HepG2 (cell line): ENCODE results near the gene RPL35. TPM values are rescaled to one million over a fixed set of nuclear protein-coding genes. Genes with fewer than 3 reads are reported as not detected.
A peak's percentile ranks its signal among the peaks of the same experiment; 100 is the strongest.

Experiments
- EP300 ChIP-seq, 3 experiments: sonication (generic) in 1 of 3; formaldehyde crosslinking in 1 of 3; IDR thresholded peaks; 2 replicates each; pipeline versions ENCODE4 v1.5.1 to v1.6.1; 2011 to 2020; ENCODE audit warnings: low read depth in 2 of 3, low read length in 2 of 3, borderline replicate concordance in 1 of 3, improper control_type of control experiment in 1 of 3, mild to moderate bottlenecking in 1 of 3, missing genetic modification reagents in 1 of 3, moderate library complexity in 1 of 3
- ETV5 ChIP-seq: IDR thresholded peaks from 2 replicates; pipeline ENCODE4 v1.6.1; 2018; ENCODE audit warnings: missing biosample characterization, missing genetic modification reagents, inconsistent platforms, borderline replicate concordance
- GATAD1 ChIP-seq: IDR thresholded peaks from 2 replicates; pipeline ENCODE4 v1.6.1; 2016; ENCODE audit warnings: missing genetic modification reagents, missing compliant biosample characterization
- GATAD2A ChIP-seq: IDR thresholded peaks from 2 replicates; pipeline ENCODE4 v1.6.1; 2016
- HOXA5 ChIP-seq: sonication (generic); formaldehyde crosslinking; IDR thresholded peaks from 2 replicates; pipeline ENCODE4 v1.4.0; 2020; ENCODE audit warnings: missing genetic modification reagents
- NR2F6 ChIP-seq, 2 experiments: IDR thresholded peaks; 2 replicates each; pipeline ENCODE4 v1.6.1; 2016; ENCODE audit warnings: antibody characterized with exemption in 1 of 2, mild to moderate bottlenecking in 1 of 2
- ONECUT2 ChIP-seq: sonication (generic); formaldehyde crosslinking; IDR thresholded peaks from 2 replicates; pipeline ENCODE4 v1.4.0; 2020; ENCODE audit warnings: missing genetic modification reagents
- POLR2A ChIP-seq, 2 experiments: IDR thresholded peaks; 2 replicates each; pipeline ENCODE4 v1.6.1; 2011; ENCODE audit warnings: low read depth in 2 of 2, low read length in 2 of 2, mild to moderate bottlenecking in 1 of 2, moderate library complexity in 1 of 2; ENCODE audit not compliant: insufficient read depth in 1 of 2
- RARA ChIP-seq: IDR thresholded peaks from 2 replicates; pipeline ENCODE4 v1.6.1; 2016; ENCODE audit warnings: missing genetic modification reagents, missing compliant biosample characterization
- SMYD3 ChIP-seq: sonication (generic); formaldehyde crosslinking; IDR thresholded peaks from 2 replicates; pipeline ENCODE4 v1.8.1; 2023; ENCODE audit warnings: mild to moderate bottlenecking, missing genetic modification reagents
- SOX13 ChIP-seq, 3 experiments: fragments of 450-650 bp in 1 of 3; sonication (generic) in 1 of 3; formaldehyde crosslinking in 1 of 3; IDR thresholded peaks in 2 of 3; conservative IDR thresholded peaks in 1 of 3; 2 replicates each; pipeline versions ENCODE4 v1.5.0 to v1.6.1; 2016 to 2020; ENCODE audit warnings: antibody characterized with exemption in 1 of 3, mild to moderate bottlenecking in 1 of 3, missing compliant biosample characterization in 1 of 3, missing genetic modification reagents in 1 of 3, moderate library complexity in 1 of 3
- SOX5 ChIP-seq: IDR thresholded peaks from 2 replicates; pipeline ENCODE4 v1.6.1; 2016; ENCODE audit warnings: borderline replicate concordance
- THAP11 ChIP-seq: IDR thresholded peaks from 2 replicates; pipeline ENCODE4 v1.6.1; 2016; ENCODE audit warnings: missing biosample characterization, missing genetic modification reagents
- THRA ChIP-seq: sonication (generic); formaldehyde crosslinking; IDR thresholded peaks from 2 replicates; pipeline ENCODE4 v1.4.0; 2020; ENCODE audit warnings: missing genetic modification reagents, borderline replicate concordance
- ZBTB38 ChIP-seq: sonication (generic); formaldehyde crosslinking; IDR thresholded peaks from 2 replicates; pipeline ENCODE4 v1.5.1; 2020; ENCODE audit warnings: mild to moderate bottlenecking, missing genetic modification reagents
- ZNF30 ChIP-seq: sonication (generic); formaldehyde crosslinking; IDR thresholded peaks from 2 replicates; pipeline ENCODE4 v1.5.0; 2020; ENCODE audit warnings: mild to moderate bottlenecking, missing genetic modification reagents
- ZNF350 ChIP-seq: sonication (generic); formaldehyde crosslinking; IDR thresholded peaks from 2 replicates; pipeline ENCODE4 v1.4.0; 2020; ENCODE audit warnings: mild to moderate bottlenecking, low read depth, missing genetic modification reagents, borderline replicate concordance
- ZNF564 ChIP-seq: sonication (generic); formaldehyde crosslinking; IDR thresholded peaks from 2 replicates; pipeline ENCODE4 v1.8.1; 2023; ENCODE audit warnings: mild to moderate bottlenecking, missing genetic modification reagents
- ZNF644 ChIP-seq: IDR thresholded peaks from 2 replicates; pipeline ENCODE4 v1.6.1; 2016; ENCODE audit warnings: low read depth
- ZNF737 ChIP-seq: sonication (generic); formaldehyde crosslinking; IDR thresholded peaks from 2 replicates; pipeline ENCODE4 v1.5.0; 2020; ENCODE audit warnings: missing genetic modification reagents, mild to moderate bottlenecking, borderline replicate concordance
- ZNF788 ChIP-seq: sonication (generic); formaldehyde crosslinking; IDR thresholded peaks from 2 replicates; pipeline ENCODE4 v1.5.0; 2020; ENCODE audit warnings: mild to moderate bottlenecking, missing genetic modification reagents, borderline replicate concordance
- ZSCAN9 ChIP-seq: IDR thresholded peaks from 2 replicates; pipeline ENCODE4 v1.6.1; 2016; ENCODE audit warnings: borderline replicate concordance
- polyA plus RNA-seq, 8 experiments: library from polyadenylated mRNA; depleted of rRNA in 3 of 8; stranded (reverse) in 7 of 8; unstranded in 1 of 8; fragments of >200 nt; fragmentation: Illumina TruSeq in 4 of 8; extraction: Trizol in 4 of 8; gene quantifications; 2 replicates each; pipeline versions ENCODE4 v1.2.1 to v1.2.3, GENCODE V29; 2011 to 2016; ENCODE audit warnings: low read depth in 4 of 8, missing spikeins in 1 of 8, mixed read lengths in 1 of 8; ENCODE audit not compliant: insufficient read depth in 1 of 8
- total RNA-seq, 5 experiments: library from RNA; depleted of rRNA; stranded (reverse); fragments of >200 nt; fragmentation: Illumina TruSeq; extraction: Trizol; gene quantifications; 2 replicates each; pipeline ENCODE4 v1.2.3, GENCODE V29; 2016; ENCODE audit warnings: low read depth in 1 of 5
- TF ChIP-seq, protein P1 (sequence below): sonication (generic); formaldehyde crosslinking; IDR thresholded peaks from 2 replicates; pipeline ENCODE4 v1.8.1; 2023; ENCODE audit warnings: missing genetic modification reagents, mild to moderate bottlenecking, borderline replicate concordance
- TF ChIP-seq, protein P2 (sequence below): IDR thresholded peaks from 2 replicates; pipeline ENCODE4 v1.6.1; 2016; ENCODE audit warnings: low read depth
- TF ChIP-seq, protein P3 (sequence below): sonication (generic); formaldehyde crosslinking; IDR thresholded peaks from 2 replicates; pipeline ENCODE4 v1.5.0; 2020; ENCODE audit warnings: missing genetic modification reagents

The RPL35 gene
- total and polyA plus RNA-seq, 2 of the 13 experiments (the other 11 are each of a cell fraction or from before 2014, with no cell fraction given): 2,153 to 2,935 TPM

- TF ChIP-seq SMYD3 (peak; percentile 11; the same call in 1 of the 2 replicates), ZNF788 (0 out of 2 replicates have a peak, but pooled peaks have one; percentile 19), ZNF737 (CRISPR knock-in tag) (no peak), EP300 (IDR thresholded peaks at IDR 0.05; ENCODE audit: low read depth in 2 of 2, low read length in 2 of 2) (peak; percentile 66 to 74; a peak in 2 of 4 replicates), EP300 (CRISPR knock-in tag; IDR thresholded peaks at IDR 0.05; ENCODE audit: borderline replicate concordance) (peak; percentile 52; the same call in 1 of the 2 replicates), RARA (CRISPR knock-in tag) (peak; percentile 43; the same call in 1 of the 2 replicates), ETV5 (CRISPR knock-in tag) (no peak), ZSCAN9 (CRISPR knock-in tag) (peak; percentile 44; the same call in 1 of the 2 replicates), ZNF564 (no peak), HOXA5 (CRISPR knock-in tag) (peak; percentile 35; the same call in 1 of the 2 replicates), ZNF644 (CRISPR knock-in tag) (0 out of 2 replicates have a peak, but pooled peaks have one; percentile 8), SOX5 (peak; percentile 62; the same call in 1 of the 2 replicates), THRA (CRISPR knock-in tag) (no peak), SOX13 (IDR thresholded peaks at IDR 0.05) (no peak), SOX13 (CRISPR knock-in tag; conservative IDR thresholded peaks at IDR 0.05 in 1 of 2, IDR thresholded peaks at IDR 0.05 in 1 of 2) (peak in 1 of 2 experiments; percentile 48; a peak in 1 of 4 replicates), ONECUT2 (peak; percentile 62; the same call in 1 of the 2 replicates), POLR2A (IDR thresholded peaks at IDR 0.05; ENCODE audit: insufficient read depth in 1 of 2, low read depth in 2 of 2, low read length in 2 of 2) (no peak), THAP11 (CRISPR knock-in tag) (peak; percentile 70), GATAD2A (peak; percentile 97), GATAD1 (CRISPR knock-in tag) (peak; percentile 22; the same call in 1 of the 2 replicates), NR2F6 (IDR thresholded peaks at IDR 0.05) (no peak), NR2F6 (CRISPR knock-in tag; IDR thresholded peaks at IDR 0.05) (no peak; the same call in 1 of the 2 replicates), ZNF30 (CRISPR knock-in tag) (no peak), ZNF350 (CRISPR knock-in tag) (peak; percentile 49; the same call in 1 of the 2 replicates), ZBTB38 (CRISPR knock-in tag) (no peak)
- TF ChIP-seq, protein P1, sequence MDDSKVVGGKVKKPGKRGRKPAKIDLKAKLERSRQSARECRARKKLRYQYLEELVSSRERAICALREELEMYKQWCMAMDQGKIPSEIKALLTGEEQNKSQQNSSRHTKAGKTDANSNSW (CRISPR knock-in tag): no peak
- TF ChIP-seq, protein P2, sequence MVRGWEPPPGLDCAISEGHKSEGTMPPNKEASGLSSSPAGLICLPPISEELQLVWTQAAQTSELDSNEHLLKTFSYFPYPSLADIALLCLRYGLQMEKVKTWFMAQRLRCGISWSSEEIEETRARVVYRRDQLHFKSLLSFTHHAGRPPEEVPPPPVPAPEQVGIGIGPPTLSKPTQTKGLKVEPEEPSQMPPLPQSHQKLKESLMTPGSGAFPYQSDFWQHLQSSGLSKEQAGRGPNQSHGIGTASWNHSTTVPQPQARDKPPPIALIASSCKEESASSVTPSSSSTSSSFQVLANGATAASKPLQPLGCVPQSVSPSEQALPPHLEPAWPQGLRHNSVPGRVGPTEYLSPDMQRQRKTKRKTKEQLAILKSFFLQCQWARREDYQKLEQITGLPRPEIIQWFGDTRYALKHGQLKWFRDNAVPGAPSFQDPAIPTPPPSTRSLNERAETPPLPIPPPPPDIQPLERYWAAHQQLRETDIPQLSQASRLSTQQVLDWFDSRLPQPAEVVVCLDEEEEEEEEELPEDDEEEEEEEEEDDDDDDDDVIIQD: peak; percentile 40; the same call in 1 of the 2 replicates
- TF ChIP-seq, protein P3, sequence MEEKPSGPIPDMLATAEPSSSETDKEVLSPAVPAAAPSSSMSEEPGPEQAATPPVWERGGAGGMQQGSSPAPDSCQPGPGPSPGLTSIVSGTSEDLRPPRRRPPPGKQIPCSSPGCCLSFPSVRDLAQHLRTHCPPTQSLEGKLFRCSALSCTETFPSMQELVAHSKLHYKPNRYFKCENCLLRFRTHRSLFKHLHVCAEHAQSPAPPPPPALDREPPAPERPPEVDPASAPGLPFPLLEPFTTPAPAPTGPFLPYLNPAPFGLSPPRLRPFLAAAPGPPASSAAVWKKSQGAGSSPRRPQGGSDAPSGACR: 0 out of 2 replicates have a peak, but pooled peaks have one; percentile 33
Measured at GRCh38 chr9:124897570-124898460, 36.1 kb upstream of the RPL35 start (continued).
